ENCODE results near the gene ETNPPL.

The ETNPPL gene

DNA sequence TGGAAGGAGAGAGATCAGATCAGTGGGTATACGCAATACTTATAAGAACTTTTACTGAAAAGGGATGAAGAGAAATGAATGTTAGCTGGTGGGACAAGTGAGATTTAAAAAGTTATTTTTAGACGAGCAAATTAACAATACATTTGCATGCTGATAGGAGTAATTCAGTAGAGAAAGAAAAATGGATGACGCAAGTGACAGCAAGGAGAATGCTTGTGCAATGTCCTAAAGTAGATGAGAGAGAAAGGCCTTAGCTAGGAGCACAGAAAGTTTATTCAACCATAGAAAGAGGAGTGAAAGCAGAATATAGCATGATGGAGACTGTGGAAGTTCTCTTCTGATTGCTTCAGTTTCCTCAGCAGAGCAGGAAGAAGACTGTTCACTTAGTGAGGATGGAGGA, 66.7 kb downstream of the ETNPPL start:
- in situ Hi-C loops (cut with HindIII; ENCODE audit: low sequenced_read_pairs): no loop called here
- no peak for DNase-seq (ENCODE audit: low read depth)
- no peak overlapping the region for H3K4me3 ChIP-seq (ENCODE audit: low read depth, low read length)
- TF ChIP-seq, protein P1, sequence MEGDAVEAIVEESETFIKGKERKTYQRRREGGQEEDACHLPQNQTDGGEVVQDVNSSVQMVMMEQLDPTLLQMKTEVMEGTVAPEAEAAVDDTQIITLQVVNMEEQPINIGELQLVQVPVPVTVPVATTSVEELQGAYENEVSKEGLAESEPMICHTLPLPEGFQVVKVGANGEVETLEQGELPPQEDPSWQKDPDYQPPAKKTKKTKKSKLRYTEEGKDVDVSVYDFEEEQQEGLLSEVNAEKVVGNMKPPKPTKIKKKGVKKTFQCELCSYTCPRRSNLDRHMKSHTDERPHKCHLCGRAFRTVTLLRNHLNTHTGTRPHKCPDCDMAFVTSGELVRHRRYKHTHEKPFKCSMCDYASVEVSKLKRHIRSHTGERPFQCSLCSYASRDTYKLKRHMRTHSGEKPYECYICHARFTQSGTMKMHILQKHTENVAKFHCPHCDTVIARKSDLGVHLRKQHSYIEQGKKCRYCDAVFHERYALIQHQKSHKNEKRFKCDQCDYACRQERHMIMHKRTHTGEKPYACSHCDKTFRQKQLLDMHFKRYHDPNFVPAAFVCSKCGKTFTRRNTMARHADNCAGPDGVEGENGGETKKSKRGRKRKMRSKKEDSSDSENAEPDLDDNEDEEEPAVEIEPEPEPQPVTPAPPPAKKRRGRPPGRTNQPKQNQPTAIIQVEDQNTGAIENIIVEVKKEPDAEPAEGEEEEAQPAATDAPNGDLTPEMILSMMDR (IDR thresholded peaks at IDR 0.05; ENCODE audit: low read depth, low read length, missing control alignments): no peak

DNA sequence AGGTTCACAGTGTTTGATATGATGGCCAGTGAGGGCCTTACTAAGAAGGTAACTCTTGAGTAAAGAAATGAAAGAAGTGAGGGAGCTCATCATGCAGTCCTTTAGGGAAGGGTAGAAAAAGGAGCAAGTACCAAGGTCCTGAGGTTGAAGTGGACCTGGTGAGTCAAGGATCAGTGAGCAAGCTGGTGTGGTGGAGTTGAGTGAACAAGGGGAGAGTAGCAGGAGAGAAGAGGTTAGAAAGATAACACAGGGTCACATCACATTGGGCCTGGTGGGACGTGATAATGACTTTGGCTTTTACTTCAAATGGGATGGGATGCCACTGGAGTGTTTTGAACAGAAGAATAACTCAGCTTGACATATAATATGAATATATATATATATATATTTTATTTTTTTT, 67.8 kb downstream of the ETNPPL start:
- no peak overlapping the region for H3K4me3 ChIP-seq (ENCODE audit: low read depth, low read length)
- no peak for DNase-seq (ENCODE audit: low read depth)
- in situ Hi-C loops (cut with HindIII; ENCODE audit: low sequenced_read_pairs): no loop called here
- TF ChIP-seq, protein P1 (IDR thresholded peaks at IDR 0.05; ENCODE audit: low read depth, low read length, missing control alignments): no peak

DNA sequence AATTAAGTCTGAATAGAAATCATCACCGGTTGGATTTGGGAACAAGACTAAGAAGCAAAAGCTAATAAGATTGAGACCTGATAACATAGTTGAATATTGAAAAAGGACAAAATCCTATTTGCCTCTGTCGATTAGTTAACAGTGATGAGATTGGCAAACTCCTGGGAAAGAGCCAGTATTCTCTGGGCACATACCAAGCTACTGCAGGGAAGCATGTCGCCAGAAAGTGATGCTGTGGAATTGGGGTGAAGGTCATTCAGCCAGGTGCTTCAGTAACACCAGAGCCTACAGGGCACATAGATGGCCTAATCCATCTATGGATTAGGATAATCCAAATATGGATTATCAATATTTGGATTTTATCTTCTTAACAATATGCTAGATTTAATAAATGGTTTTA, 68.4 kb downstream of the ETNPPL start:
- TF ChIP-seq, protein P1 (IDR thresholded peaks at IDR 0.05; ENCODE audit: low read depth, low read length, missing control alignments): no peak
- no peak for DNase-seq (ENCODE audit: low read depth)
- no peak overlapping the region for H3K4me3 ChIP-seq (ENCODE audit: low read depth, low read length)
- in situ Hi-C loops (cut with HindIII; ENCODE audit: low sequenced_read_pairs): no loop called here

DNA sequence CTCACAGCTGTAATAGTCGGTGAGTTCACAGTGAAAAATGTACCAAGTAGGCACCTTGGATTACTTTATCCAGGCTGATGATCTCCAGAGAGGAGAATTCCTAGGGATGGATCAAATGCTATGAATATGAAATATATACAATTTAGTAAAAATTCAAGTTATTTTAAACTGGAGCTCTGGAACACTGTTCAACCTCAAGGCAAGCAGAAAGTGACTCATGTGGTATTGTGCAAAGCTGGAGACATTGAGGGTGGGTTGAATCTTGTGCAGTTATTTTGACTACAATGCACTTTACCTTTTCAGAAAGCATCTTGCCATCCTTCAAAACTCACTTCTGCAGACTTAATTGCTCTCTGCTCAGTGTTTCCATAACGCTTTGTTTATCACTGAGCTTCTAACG, 69.0 kb downstream of the ETNPPL start:
- H3K4me3 ChIP-seq (ENCODE audit: low read depth, low read length): no peak overlapping the region
- TF ChIP-seq, protein P1 (IDR thresholded peaks at IDR 0.05; ENCODE audit: low read depth, low read length, missing control alignments): no peak
- in situ Hi-C loops (cut with HindIII; ENCODE audit: low sequenced_read_pairs): no loop called here
- DNase-seq (ENCODE audit: low read depth): no peak

DNA sequence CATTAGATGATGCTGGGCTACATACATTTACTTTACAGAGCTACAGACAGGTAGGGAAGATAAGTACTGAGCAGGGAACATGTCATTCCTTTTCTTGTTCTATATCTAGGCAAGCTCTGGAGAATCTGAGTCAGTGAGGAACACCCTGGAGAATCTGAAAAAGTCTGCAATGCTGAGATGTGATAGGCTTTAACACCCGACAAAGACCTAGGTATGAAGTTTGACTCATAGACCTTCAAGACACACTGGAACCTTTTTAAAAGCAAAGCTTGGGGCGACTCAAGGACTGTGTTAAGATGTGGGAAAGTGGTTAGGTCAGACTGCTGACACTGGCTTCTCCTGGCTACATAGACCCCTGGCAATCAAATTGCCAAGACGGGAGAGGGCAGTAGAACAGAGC, 69.6 kb downstream of the ETNPPL start:
- no peak for DNase-seq (ENCODE audit: low read depth)
- in situ Hi-C loops (cut with HindIII; ENCODE audit: low sequenced_read_pairs): no loop called here
- TF ChIP-seq, protein P1 (IDR thresholded peaks at IDR 0.05; ENCODE audit: low read depth, low read length, missing control alignments): no peak

More for the DNA sequence above, 69.6 kb downstream of the ETNPPL start:
- H3K4me3 ChIP-seq (ENCODE audit: low read depth, low read length): no peak overlapping the region

Measured in astrocyte of the cerebellum (primary cell).